ENCODE results near the gene CAND1. TPM values are rescaled to one million over a fixed set of nuclear protein-coding genes. Genes with fewer than 3 reads are reported as not detected.

The CAND1 gene
- total RNA-seq, 6 donors from 2014 or later = 39.2 to 96.3 (median 87.5) TPM

DNA sequence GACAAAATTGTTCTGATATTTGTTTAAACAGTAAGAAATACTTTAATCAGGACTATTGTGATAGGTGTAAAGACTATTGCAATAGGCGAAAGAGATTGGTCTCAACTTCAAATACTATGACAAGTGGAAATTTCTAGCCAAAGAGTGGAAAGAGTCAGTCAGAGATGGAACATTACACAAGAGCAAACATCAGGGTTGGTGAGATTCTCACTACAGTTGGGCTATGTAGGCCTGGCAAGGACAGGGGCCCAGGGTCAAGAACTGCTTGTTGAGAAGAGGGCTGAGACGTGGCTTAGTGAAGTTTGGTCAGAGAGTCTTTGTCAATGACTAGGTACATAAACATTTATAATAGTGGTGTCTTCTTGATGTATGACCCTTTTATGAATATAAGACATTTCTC, 19.4 kb downstream of the CAND1 start:
- TF ChIP-seq EP300 (IDR thresholded peaks at IDR 0.05) (no peak), POLR2AphosphoS5 (IDR thresholded peaks at IDR 0.05) (no peak), POLR2A (IDR thresholded peaks at IDR 0.05) (no peak)
- TF ChIP-seq, protein P1, sequence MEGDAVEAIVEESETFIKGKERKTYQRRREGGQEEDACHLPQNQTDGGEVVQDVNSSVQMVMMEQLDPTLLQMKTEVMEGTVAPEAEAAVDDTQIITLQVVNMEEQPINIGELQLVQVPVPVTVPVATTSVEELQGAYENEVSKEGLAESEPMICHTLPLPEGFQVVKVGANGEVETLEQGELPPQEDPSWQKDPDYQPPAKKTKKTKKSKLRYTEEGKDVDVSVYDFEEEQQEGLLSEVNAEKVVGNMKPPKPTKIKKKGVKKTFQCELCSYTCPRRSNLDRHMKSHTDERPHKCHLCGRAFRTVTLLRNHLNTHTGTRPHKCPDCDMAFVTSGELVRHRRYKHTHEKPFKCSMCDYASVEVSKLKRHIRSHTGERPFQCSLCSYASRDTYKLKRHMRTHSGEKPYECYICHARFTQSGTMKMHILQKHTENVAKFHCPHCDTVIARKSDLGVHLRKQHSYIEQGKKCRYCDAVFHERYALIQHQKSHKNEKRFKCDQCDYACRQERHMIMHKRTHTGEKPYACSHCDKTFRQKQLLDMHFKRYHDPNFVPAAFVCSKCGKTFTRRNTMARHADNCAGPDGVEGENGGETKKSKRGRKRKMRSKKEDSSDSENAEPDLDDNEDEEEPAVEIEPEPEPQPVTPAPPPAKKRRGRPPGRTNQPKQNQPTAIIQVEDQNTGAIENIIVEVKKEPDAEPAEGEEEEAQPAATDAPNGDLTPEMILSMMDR (IDR thresholded peaks at IDR 0.05) = no peak
- H3K4me1 ChIP-seq = peaks cover 0 to 2% (median 0%) of the 10 kb centered on the region in 4 donors
- 76 to 80% methylated on average over 2 of the region's 2 CpGs for WGBS, 2 donors
- no peak overlapping the region for H3K27ac ChIP-seq
- H3K27me3 ChIP-seq = no peaks in the 10 kb centered on the region
- ATAC-seq (ENCODE audit: low FRiP score in 2 of 2) = no peak
- no peak for DNase-seq
- no peak overlapping the region for H3K4me3 ChIP-seq
- no peaks in the 10 kb centered on the region for H3K9me3 ChIP-seq
- peaks cover 0 to 9% (median 0%) of the 10 kb centered on the region in 4 donors for H3K36me3 ChIP-seq

DNA sequence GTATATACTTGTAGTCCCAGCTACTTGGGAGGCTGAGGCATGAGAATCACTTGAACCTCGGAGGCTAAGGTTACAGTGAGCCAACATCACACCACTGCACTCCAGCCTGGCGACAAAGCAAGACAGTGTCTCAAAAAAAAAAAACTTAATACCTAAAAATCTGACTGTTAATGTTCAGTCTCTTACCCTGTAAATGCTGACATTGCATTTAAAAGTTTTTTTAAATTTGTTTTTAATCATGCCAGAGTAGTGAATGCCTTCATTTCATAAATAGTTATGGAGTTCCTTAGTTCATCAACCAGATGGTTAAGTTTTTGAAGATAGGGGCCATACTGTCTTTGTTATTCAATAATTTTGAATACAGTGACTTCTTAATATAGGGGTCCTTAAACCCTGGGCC, 21.2 kb downstream of the CAND1 start:
- H3K4me3 ChIP-seq = no peak overlapping the region
- H3K27ac ChIP-seq = no peak overlapping the region
- peaks cover 0 to 2% (median 0%) of the 10 kb centered on the region in 4 donors for H3K4me1 ChIP-seq
- H3K36me3 ChIP-seq = peaks cover 0 to 22% (median 6%) of the 10 kb centered on the region in 4 donors
- WGBS, 2 donors = 96 to 97% methylated on average over 2 of the region's 2 CpGs
- H3K27me3 ChIP-seq = no peaks in the 10 kb centered on the region
- no peak for DNase-seq
- no peaks in the 10 kb centered on the region for H3K9me3 ChIP-seq
- TF ChIP-seq, protein P1 (IDR thresholded peaks at IDR 0.05) = no peak
- TF ChIP-seq POLR2AphosphoS5 (IDR thresholded peaks at IDR 0.05) (no peak), POLR2A (IDR thresholded peaks at IDR 0.05) (no peak), EP300 (IDR thresholded peaks at IDR 0.05) (no peak)
- ATAC-seq (ENCODE audit: low FRiP score in 2 of 2) = no peak

DNA sequence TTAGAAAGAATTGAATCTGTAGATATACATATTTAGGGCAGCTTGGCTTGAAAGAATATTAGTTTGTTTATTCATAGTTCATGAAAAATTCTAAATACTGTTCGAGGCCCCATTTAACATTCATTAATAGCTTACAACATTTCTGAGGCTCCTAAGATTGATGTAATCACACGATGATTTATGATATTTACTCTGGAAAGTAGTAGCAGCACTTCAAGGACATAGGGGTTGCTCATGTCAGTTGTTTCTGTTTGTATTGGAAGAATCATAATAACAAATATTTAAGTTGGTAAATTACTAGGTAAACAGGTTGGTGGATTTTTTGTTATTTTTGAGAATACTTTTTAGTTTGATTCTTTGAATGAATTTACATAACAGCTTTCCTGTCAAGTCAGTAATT, 30.4 kb downstream of the CAND1 start:
- no peak overlapping the region for H3K27ac ChIP-seq
- no peaks in the 10 kb centered on the region for H3K9me3 ChIP-seq
- WGBS, 2 donors = 68% methylated on average over 2 of the region's 2 CpGs
- no peaks in the 10 kb centered on the region for H3K27me3 ChIP-seq
- peaks cover 4 to 67% (median 30%) of the 10 kb centered on the region in 4 donors for H3K36me3 ChIP-seq
- TF ChIP-seq POLR2AphosphoS5 (IDR thresholded peaks at IDR 0.05) (no peak), POLR2A (IDR thresholded peaks at IDR 0.05) (no peak), EP300 (IDR thresholded peaks at IDR 0.05) (no peak)
- TF ChIP-seq, protein P1 (IDR thresholded peaks at IDR 0.05) = no peak
- no peak for DNase-seq
- no peak for ATAC-seq (ENCODE audit: low FRiP score in 2 of 2)
- no peak overlapping the region for H3K4me3 ChIP-seq
- H3K4me1 ChIP-seq = no peaks in the 10 kb centered on the region

DNA sequence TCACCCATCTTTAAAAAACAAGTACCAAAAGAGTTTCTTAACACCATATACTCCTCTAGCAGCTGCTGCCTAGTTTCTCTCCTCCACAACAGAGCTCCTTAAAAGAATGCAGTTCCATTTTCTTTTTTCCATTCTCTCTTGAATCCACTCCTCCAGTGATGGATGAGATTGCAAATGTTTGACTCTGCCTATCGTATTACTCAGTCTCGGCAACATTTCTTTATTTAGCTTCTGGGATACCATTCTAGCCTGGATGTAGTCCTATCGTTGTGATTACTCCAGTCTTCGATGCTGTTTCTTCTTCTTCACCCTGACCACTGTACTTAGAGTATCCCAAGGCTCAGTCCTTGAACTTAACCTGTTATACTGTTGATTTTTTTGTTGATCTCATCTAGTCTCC, 30.8 kb downstream of the CAND1 start:
- DNase-seq = no peak
- Histone ChIP-seq H3K27ac (no peak overlapping the region), H3K27me3 (no peaks in the 10 kb centered on the region), H3K4me3 (no peak overlapping the region), H3K9me3 (no peaks in the 10 kb centered on the region), H3K36me3 (peaks cover 4 to 67% (median 28%) of the 10 kb centered on the region in 4 donors), H3K4me1 (no peaks in the 10 kb centered on the region)
- TF ChIP-seq POLR2AphosphoS5 (IDR thresholded peaks at IDR 0.05) = no peak
- TF ChIP-seq EP300 (IDR thresholded peaks at IDR 0.05) = no peak
- no peak for TF ChIP-seq POLR2A (IDR thresholded peaks at IDR 0.05)
- TF ChIP-seq, protein P1 (IDR thresholded peaks at IDR 0.05) = no peak
- WGBS, 2 donors = 80 to 81% methylated on average over 4 of the region's 4 CpGs
- no peak for ATAC-seq (ENCODE audit: low FRiP score in 2 of 2)

DNA sequence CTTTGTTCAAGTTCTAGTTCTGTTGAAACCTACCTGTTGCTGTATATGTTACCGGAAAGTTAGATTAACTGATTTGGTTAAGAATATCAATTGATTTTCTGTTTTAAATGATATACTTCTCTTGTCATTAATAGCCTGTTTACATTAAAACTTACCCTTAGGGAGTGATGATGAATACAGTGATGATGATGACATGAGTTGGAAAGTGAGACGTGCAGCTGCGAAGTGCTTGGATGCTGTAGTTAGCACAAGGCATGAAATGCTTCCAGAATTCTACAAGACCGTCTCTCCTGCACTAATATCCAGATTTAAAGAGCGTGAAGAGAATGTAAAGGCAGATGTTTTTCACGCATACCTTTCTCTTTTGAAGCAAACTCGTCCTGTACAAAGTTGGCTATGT, 33.0 kb downstream of the CAND1 start:
- Histone ChIP-seq H3K27me3 (no peaks in the 10 kb centered on the region), H3K27ac (no peak overlapping the region), H3K36me3 (peaks cover 18 to 82% (median 30%) of the 10 kb centered on the region in 4 donors), H3K4me3 (no peak overlapping the region), H3K9me3 (no peaks in the 10 kb centered on the region), H3K4me1 (no peaks in the 10 kb centered on the region)
- 93 to 95% methylated on average over 7 of the region's 7 CpGs for WGBS, 2 donors
- TF ChIP-seq POLR2A (IDR thresholded peaks at IDR 0.05) (no peak), POLR2AphosphoS5 (IDR thresholded peaks at IDR 0.05) (no peak), EP300 (IDR thresholded peaks at IDR 0.05) (no peak)
- TF ChIP-seq, protein P1 (IDR thresholded peaks at IDR 0.05) = no peak
- ATAC-seq (ENCODE audit: low FRiP score in 2 of 2) (no peak), DNase-seq (no peak)
